Measurements from ENCODE around the gene LIPE.
A peak's percentile ranks its signal among the peaks of the same experiment; 100 is the strongest.
"Not testable (repeated sequence)": the region's sequence is repeated elsewhere in the genome, so short reads cannot be mapped to it uniquely, and the experiment has no call there.

The LIPE gene

DNA sequence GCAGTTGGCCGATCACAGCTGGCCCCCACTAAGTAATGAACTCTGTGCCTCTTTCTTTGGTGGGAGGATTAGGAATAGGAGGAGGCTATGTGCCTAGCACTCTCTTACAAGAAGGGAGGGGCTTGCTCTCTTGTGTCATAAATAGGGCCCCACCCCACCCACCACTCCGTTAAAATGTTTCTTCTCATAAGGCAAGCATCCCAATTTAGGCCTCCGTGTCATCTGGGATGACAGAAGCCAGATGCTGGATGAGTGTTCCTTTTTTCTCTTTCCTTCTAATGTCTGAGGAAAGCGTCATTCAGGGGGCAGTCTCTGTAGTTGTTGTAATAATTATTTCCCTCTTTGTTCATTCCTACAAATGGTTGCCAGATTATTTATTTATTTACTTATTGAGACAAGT is at the start of gene LIPE:
LIPE (minus strand) TSS at position 76 of the 400 bp plus-strand sequence. CDS start 239 bp downstream, outside the sequence.
- DNase-seq (ENCODE audit: low read depth in 3 of 3) = no peak

DNA sequence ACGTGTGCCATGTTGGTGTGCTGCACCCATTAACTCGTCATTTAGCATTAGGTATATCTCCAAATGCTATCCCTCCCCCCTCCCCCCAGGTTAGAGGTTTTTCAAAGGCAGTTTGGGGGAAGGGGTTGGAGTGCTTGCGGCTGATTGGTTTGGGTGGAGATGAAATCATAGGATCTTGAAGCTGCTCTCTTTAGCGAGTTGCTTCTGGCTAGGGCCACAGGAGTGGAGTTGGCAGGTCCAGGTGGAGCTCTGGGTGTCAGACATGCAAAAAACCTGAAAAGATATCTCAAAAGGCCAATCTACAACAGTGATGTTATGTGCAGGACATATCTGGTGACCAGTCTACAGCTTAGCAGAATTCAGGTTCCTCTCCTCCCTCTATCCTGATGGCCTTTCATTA is 48.2 kb upstream of the LIPE start:
- no peak for DNase-seq (ENCODE audit: low read depth in 3 of 3)

DNA sequence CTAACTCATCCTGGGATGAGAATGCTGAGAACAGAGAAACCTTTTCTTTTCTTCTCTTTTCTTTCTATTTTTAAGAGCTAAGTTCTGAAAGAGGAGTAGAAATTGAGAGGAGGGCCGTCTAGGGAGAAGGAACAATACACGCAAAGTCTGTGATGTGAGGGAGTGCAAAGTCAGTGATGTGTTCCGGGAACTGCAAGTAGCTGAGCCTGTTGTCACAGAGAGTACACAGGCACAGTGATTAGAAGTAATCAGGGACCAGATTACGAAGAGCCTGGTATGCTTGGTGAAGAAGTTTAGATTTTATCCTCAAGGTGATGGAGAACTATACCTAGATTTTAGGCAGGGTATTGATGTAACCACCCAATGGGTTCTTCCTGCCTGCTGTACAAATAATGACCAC is 47.6 kb upstream of the LIPE start:
- no peak for DNase-seq (ENCODE audit: low read depth in 3 of 3)

- no peak for DNase-seq (ENCODE audit: low read depth in 3 of 3)
Measured at GRCh38 chr19:42473686-42474085, 46.5 kb upstream of the LIPE start.

DNA sequence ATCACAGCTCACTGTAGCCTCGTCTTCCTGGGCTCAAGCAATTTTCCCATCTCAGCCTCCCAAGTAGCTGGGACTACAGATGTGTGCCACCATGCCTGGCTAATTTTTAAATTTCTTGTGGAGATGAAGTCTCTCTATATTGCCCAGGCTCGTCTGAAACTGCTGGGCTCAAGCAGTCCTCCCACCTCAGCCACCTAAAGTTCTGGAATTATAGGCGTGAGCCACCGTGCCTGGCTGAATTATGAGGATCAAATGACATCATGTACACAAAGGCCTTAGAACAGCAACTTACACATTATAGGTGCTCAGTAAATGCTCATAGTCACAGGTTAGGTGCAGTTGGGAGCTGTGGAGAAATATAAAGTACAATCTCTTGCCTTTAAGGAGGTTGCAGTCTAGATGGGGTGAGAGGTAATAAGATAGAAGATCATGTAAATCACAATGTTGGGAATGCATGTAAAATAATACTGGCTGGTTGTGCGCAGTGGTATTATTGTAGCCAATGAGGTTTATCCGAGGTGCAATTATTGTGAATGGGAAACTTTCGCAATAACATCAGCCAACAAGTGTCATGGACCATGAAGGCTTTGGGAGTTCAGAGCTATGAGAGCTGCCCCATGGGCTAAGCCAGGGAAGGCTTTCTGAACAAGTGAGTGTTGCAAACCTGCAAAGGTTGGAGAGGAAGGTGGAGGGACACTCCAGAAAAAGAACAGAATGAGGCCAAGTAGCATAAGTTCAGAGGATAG is 45.4 kb upstream of the LIPE start:
- no peak for DNase-seq (ENCODE audit: low read depth in 3 of 3)

DNA sequence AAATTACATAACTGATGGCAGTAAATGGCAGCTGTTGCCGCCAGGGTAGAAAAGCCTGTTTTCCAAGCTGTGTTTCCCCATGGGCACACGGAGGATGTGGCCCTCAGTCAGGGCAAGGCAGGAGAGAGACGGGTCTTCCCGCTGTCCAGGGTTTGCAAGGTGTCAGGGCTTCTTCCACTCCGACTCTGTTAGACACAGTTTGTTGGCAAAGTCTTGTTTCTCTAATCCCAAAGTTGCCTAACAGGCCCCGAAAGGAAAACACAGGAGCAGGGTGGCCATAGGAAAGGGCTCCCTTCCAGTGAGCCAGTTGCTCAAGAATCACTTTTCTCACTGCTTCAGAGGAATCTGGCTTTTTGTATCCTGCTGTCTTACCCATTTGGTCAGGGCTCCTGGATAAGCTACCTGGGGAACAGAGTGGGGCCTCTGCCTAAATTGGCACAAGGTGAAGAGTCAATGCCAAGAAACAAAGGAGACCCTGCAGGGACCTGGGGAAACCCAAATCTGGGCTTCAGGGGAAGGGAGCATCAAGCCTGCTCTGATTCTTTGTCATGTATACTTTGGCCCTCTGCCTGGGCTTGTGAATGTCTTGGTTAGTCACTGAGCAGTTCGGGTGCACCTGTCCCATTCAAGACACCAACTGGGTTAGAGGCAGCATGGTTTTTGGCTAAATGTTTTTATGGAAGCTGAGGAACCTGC is 44.5 kb upstream of the LIPE start:
- DNase-seq (ENCODE audit: low read depth in 3 of 3) = no peak

- DNase-seq (ENCODE audit: low read depth in 3 of 3) = no peak
Measured at GRCh38 chr19:42469311-42470235, 42.4 kb upstream of the LIPE start.

DNA sequence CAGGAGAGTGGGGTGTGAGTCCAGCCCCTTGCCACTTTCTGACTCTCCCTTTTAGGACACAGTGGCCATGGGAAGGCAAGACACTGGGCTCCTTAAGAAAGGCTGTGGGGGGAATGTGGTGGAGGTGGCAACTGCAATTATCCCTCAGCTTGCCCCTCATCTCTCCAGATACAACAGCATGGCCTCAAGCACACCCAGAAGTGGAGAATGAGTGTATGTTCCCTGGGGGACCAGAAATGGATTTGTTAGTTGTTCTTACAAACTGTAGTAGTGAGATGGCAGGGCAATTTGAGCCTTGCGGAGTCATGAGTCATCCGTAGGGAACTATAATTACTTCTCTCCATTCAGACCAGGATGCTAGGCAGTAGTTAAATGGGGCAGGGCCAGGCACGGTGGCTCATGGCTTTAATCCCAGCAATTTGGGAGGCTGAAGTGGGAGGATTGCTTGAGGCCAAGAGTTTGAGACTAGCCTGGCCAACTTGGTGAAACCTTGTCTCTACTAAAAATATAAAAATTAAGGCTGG is 41.1 kb upstream of the LIPE start:
- no peak for DNase-seq (ENCODE audit: low read depth in 3 of 3)

DNA sequence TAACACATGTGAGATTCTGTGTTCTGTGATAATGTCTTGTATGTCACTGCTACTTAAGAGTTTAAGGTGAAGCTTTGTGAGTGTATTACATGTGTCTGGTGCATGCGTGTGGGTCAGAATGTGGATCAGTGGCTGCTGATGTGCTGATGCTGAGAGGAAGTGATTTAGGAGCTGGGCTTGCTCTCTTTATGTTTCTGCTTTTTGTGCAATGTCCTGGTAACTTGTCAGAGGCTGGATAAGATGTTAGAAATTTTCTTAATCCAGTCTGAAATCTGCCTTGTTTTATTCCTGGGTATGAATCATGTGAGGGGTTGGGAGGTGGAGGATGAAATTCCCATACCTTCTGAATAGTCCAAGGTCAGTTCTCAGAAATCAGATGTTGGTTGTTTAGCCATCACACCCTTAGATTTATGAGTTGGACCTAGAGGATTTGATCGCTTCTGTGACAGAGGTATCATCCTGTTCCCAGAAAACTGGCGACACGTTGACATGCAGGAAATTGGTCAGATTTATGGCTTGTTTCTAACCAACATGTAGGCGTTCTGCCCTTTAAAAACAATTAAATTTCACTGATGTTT is 40.1 kb upstream of the LIPE start:
- no peak for DNase-seq (ENCODE audit: low read depth in 3 of 3)

DNA sequence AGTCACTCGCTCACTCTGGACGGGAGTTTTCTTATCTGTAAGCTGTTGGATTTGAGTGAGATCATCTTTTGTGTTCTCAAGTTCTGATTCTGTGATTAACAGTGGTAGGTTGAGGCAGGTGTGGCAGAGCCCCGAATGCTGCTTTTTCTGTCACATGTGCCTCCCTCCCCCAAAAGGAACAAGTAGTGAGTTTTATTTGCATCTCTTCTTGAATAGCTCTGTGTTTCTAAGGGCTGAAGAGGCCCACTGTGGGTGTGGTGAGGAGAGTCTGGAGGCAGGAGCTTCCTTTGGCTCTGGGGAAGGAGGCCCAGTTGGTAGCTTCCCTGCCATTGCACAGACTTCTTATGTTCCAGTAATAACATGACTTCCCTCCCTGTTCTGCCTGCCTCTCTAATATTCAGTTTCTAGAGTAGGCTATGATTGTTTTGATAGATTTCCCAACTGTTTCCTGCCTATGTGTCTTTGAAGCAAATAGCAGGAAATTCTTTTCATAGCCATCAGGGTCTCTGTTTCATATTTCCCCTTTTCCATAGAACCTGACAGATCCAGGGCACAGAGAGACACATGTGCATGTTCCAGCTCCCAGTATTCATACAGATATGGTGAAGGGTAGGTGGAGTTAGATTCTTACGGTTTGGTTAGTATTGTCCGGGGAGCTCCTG is 39.5 kb upstream of the LIPE start:
- no peak for DNase-seq (ENCODE audit: low read depth in 3 of 3)

DNA sequence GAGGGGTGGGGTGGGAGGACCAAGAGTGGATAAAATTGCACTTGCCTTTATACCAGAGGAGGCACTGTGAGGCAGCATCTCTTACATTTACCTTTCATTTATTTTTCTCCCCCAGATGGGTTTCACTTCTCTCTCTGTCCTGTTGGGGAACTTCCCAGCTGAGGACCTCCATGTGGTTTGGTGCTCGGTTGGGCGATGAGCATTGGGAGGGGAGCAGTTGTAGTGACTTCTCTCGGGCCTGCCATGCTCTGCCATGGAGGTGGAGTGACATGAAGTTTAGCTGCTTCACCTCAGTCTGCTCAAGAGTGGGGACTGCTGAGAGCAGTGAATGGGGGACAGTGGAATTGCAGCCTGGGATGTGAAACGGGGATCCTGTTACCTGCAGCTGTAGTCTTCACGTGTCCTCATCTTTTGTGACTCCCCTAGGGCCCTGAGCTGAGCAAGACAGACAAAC is 38.7 kb upstream of the LIPE start:
- DNase-seq (ENCODE audit: low read depth in 3 of 3) = no peak

DNA sequence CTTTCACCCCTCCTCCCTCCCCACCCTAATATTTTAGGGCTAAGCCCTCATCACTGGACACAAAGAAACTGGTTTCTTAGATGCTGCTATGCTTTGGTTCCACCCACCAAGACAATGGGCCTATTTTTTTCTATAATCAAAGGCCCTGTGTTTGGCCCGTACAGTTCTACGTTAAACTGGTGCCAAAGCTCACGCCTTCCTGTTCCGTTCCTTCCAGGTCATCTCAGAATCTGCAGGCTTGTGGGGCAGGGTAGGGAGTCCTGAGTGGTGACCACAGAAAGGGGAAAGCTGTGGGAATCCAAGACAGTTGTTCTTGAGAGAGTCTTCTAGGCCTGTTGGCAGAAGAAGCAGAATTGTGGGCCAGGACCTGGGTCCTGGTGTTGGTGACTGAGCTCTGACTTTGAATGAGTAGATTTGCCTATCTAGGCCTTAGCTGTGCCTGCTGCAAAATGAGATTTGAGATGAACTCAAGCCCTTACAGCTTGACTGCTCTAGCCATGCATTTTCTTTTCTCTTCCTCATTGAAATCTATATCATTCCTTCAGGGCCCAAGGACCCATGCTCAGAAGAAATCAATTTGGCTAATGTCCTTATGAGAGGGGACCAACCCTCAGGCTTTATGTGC is 34.6 kb upstream of the LIPE start:
- DNase-seq (ENCODE audit: low read depth in 3 of 3) = no peak

DNA sequence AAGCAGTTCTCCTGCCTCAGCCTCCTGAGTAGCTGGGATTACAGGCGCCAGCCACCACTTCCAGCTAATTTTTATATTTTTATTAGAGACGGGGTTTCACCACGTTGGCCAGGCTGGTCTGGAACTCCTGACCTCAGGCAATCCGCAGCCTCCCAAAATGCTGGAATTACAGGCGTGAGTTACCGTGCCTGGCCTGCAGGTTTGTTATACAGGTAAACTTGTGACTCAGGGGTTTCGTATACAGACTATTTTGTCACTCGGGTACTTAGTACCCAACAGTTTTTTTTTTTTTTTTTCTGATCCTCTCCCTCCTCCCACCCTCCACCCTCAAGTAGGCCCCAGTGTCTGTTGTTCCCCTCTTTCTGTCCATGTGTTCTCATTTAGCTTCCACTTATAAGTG is 34.0 kb upstream of the LIPE start:
- not testable (repeated sequence) for DNase-seq (ENCODE audit: low read depth in 3 of 3)

DNA sequence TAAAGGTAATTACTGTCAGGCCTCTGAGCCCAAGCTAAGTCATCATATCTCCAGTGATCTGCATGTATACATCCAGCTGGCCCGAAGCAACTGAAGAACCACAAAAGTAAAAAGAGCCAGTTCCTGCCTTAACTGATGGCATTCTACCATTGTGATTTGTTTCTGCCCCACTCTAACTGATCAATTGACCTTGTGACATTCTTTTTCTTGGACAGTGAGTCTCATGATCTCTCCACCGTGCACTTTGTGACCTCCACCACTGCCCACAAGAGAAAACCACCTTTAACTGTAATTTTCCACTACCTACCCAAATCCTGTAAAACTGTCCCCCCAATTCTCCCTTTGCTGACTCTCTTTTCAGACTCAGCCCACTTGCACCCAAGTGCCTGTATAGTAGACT is 32.7 kb upstream of the LIPE start:
- DNase-seq (ENCODE audit: low read depth in 3 of 3) = no peak

DNA sequence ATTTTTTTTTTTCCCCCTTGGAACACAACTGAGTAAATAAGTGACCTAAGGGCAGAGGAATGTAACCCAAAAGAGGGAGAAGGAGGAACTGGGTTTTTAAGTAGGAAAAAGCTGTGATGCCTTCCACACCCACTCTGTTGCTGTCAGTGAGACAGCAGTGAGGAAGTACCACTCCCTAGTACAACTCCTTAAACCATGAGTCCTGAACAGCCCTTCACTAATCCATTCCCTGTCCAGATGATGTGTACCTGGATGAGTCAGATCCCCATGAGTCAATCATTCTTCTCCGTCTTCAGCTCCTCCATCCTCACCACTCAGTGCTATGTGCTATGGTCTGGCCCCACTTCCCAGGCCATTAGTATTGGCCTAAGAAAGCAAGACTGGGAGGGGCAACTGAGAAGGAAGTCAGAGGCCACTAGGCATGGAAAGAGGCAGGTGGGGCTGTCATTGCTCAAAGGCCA is 28.5 kb upstream of the LIPE start:
- DNase-seq (ENCODE audit: low read depth in 3 of 3) = no peak

DNA sequence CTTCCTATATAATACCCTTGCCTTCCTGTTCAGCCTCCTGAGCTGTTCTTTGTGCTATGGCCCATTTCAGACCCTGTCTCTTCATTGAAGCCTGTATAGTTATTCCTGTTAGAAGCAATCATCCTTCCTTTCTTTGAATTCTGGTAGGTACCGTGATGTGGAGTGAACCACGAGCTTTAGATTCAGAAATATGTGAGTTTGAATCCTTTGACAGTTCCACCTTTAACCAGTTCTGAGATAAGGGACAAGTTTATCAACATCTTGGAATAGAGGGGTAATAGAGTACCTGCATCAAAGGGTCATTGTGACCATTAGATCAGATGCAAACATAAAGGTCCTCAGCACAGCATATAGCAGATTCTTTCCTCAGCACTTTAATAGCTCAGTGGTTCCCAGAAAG is 27.9 kb upstream of the LIPE start:
- DNase-seq (ENCODE audit: low read depth in 3 of 3) = no peak

DNA sequence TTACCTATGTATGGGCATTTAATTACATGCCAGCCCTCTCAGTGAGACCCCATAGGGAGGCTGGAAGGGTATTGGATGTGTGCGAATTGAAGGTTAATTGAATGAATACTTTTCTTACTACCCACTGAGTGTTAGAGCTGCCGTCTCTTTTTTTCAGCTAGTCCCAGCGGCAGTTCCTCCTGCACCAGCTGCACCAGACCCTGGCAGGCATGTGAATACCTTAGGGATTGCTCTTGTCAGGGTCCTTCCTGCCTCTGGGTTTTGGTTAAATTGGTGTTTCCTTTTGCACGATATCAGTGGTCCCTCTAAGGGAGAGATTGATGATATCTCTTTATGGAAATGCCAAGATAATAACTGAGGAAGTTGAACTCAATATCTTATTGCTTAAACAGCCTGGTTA is 25.4 kb upstream of the LIPE start:
- DNase-seq (ENCODE audit: low read depth in 3 of 3) = no peak

- peak; percentile 47 to 67 (median 62) for DNase-seq (ENCODE audit: low read depth in 3 of 3)
Measured at GRCh38 chr19:42450314-42450934, 23.2 kb upstream of the LIPE start.

- not testable (repeated sequence) for DNase-seq (ENCODE audit: low read depth in 3 of 3)
Measured at GRCh38 chr19:42448306-42448705, 21.1 kb upstream of the LIPE start.

GRCh38 chr19:42445948-42446347 is 18.8 kb upstream of the LIPE start:
- no peak for DNase-seq (ENCODE audit: low read depth in 3 of 3)
